GM20000 (cell line): Measurements from ENCODE around the gene EPDR1.

ENCODE experiments used
- DNase-seq: peaks from one replicate; pipeline ENCODE4 v3.0.0; 2012; ENCODE audit warnings: low spot score
- TF ChIP-seq, protein P1 (sequence below): IDR thresholded peaks from 2 replicates; pipeline ENCODE4 v1.5.1; 2012; ENCODE audit warnings: mild to moderate bottlenecking, control low read depth; ENCODE audit errors: extremely low read depth, missing control alignments

Gene EPDR1

GRCh38 chr7:37993060-37993501, 72.6 kb downstream of the EPDR1 start:
- DNase-seq, result no peak
- TF ChIP-seq, protein P1, sequence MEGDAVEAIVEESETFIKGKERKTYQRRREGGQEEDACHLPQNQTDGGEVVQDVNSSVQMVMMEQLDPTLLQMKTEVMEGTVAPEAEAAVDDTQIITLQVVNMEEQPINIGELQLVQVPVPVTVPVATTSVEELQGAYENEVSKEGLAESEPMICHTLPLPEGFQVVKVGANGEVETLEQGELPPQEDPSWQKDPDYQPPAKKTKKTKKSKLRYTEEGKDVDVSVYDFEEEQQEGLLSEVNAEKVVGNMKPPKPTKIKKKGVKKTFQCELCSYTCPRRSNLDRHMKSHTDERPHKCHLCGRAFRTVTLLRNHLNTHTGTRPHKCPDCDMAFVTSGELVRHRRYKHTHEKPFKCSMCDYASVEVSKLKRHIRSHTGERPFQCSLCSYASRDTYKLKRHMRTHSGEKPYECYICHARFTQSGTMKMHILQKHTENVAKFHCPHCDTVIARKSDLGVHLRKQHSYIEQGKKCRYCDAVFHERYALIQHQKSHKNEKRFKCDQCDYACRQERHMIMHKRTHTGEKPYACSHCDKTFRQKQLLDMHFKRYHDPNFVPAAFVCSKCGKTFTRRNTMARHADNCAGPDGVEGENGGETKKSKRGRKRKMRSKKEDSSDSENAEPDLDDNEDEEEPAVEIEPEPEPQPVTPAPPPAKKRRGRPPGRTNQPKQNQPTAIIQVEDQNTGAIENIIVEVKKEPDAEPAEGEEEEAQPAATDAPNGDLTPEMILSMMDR, result no peak

- TF ChIP-seq, protein P1, result no peak
- DNase-seq, result no peak
Observed at GRCh38 chr7:37999673-38000072, 79.2 kb downstream of the EPDR1 start.

GRCh38 chr7:38000272-38000671, 79.8 kb downstream of the EPDR1 start:
- DNase-seq, result no peak
- TF ChIP-seq, protein P1, result no peak
